ENCODE results near the gene FABP1. TPM values are rescaled to one million over a fixed set of nuclear protein-coding genes. Genes with fewer than 3 reads are reported as not detected.

FABP1 gene
- total RNA-seq, 4 donors from 2014 or later, result 0.88 to 1.8 TPM; not detected in 2

DNA sequence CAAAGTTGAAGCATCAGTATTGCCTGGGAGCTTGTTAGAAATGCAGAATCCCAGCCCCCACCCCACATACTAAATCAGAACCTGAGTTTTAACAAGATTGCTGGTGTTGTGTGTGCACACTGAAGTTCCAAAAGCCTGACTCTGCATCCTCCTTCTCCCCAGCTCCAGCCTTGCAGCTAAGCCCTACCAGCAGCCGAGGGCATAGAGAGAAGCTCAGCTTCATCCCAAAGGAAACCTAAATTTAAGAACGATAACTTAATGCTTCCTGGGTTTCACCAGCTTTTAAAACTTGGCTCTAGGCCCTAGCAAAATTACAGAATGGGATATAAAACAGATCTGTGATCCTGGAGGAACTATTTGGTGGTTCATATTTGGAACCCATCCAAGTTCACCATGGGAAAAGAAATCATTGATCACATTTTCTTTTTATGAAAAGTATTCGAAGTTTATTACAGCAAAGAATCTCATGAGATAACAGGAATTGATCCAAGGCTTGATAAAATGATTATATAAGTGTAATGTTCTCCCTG, 49.2 kb downstream of the FABP1 start:
- TF ChIP-seq POLR2A (IDR thresholded peaks at IDR 0.05), result no peak
- TF ChIP-seq, protein P1, sequence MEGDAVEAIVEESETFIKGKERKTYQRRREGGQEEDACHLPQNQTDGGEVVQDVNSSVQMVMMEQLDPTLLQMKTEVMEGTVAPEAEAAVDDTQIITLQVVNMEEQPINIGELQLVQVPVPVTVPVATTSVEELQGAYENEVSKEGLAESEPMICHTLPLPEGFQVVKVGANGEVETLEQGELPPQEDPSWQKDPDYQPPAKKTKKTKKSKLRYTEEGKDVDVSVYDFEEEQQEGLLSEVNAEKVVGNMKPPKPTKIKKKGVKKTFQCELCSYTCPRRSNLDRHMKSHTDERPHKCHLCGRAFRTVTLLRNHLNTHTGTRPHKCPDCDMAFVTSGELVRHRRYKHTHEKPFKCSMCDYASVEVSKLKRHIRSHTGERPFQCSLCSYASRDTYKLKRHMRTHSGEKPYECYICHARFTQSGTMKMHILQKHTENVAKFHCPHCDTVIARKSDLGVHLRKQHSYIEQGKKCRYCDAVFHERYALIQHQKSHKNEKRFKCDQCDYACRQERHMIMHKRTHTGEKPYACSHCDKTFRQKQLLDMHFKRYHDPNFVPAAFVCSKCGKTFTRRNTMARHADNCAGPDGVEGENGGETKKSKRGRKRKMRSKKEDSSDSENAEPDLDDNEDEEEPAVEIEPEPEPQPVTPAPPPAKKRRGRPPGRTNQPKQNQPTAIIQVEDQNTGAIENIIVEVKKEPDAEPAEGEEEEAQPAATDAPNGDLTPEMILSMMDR (IDR thresholded peaks at IDR 0.05), result no peak
- no peak for DNase-seq
- no peak overlapping the region for H3K27ac ChIP-seq
- no peaks in the 10 kb centered on the region for H3K36me3 ChIP-seq
- H3K4me3 ChIP-seq, result no peak overlapping the region
- intact Hi-C loops (cut with DNase I; ENCODE audit: low total_unique reads), result no loop called here
- H3K9me3 ChIP-seq, result no peaks in the 10 kb centered on the region
- H3K4me1 ChIP-seq, result no peaks in the 10 kb centered on the region
- no peaks in the 10 kb centered on the region for H3K27me3 ChIP-seq

DNA sequence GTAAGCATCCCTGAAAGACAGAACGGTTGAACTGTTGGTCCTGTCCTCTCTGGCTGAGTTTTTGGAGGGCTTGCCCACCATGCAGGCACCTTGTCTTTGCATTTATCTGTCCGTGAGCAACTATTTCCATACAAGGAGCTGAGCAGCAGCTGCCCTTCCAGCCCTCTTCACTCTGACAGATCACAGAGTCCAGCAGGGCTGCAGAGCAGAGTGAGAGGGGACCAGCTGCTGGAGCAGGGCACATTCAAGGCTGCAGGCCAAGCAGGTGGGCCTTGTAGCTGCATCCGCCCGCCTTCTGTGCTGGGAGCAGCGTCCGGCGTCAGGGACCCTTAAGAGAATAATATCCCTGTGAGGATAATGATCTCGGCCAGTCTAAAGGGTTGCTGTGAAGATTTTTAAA, 50.8 kb downstream of the FABP1 start:
- no peaks in the 10 kb centered on the region for H3K36me3 ChIP-seq
- H3K4me3 ChIP-seq, result no peak overlapping the region
- intact Hi-C loops (cut with DNase I; ENCODE audit: low total_unique reads), result no loop called here
- no peak for DNase-seq
- no peaks in the 10 kb centered on the region for H3K27me3 ChIP-seq
- H3K9me3 ChIP-seq, result no peaks in the 10 kb centered on the region
- H3K27ac ChIP-seq, result no peak overlapping the region
- TF ChIP-seq, protein P1 (IDR thresholded peaks at IDR 0.05), result no peak
- no peak for TF ChIP-seq POLR2A (IDR thresholded peaks at IDR 0.05)
- H3K4me1 ChIP-seq, result no peaks in the 10 kb centered on the region

DNA sequence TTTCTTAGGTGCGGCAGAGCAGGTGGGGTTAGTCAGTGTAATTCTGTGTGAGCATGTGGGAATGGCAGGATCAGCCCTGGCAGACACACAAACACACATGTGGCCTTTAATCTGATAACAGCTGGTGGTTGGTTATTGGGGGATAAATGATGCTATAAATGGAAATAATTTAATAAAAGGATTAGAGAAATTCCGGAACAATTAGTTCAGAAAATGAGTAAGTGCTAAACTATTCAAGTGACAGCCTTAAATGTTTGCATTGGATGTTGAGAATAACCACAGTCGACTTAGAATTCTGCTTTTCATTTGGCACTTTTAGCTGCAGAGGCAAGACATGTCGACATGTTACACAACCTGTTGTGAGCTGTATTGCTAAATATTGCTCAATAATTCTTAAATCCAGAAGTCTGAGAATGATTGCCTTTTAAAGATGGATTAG, 53.0 kb downstream of the FABP1 start:
- DNase-seq, result no peak
- Histone ChIP-seq H3K27me3 (no peaks in the 10 kb centered on the region), H3K9me3 (no peaks in the 10 kb centered on the region), H3K27ac (no peak overlapping the region), H3K4me3 (no peak overlapping the region), H3K36me3 (no peaks in the 10 kb centered on the region), H3K4me1 (no peaks in the 10 kb centered on the region)
- TF ChIP-seq, protein P1 (IDR thresholded peaks at IDR 0.05), result no peak
- no peak for TF ChIP-seq POLR2A (IDR thresholded peaks at IDR 0.05)
- intact Hi-C loops (cut with DNase I; ENCODE audit: low total_unique reads), result no loop called here

DNA sequence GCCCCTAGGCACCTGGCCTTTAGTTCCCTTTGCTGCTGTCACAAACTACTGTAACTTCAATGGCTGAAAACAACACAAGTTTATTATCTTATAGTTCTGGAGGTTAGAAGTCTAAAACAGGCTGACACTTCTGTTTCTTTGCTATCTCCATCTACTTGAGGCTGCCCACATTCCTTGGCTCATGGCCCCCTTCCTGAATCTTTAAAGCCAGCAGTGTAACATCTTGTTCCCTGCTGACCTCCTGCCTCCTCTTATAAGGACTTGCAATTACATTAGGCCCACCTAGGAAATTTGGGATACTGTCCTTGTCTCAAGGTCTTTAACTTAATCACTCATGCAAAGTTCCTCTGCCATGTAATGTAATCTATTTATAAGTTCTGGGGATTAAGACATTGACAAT, 53.7 kb downstream of the FABP1 start:
- H3K27me3 ChIP-seq, result no peaks in the 10 kb centered on the region
- H3K4me1 ChIP-seq, result no peaks in the 10 kb centered on the region
- DNase-seq, result no peak
- intact Hi-C loops (cut with DNase I; ENCODE audit: low total_unique reads), result no loop called here
- no peaks in the 10 kb centered on the region for H3K36me3 ChIP-seq
- H3K9me3 ChIP-seq, result no peaks in the 10 kb centered on the region
- no peak for TF ChIP-seq POLR2A (IDR thresholded peaks at IDR 0.05)
- TF ChIP-seq, protein P1 (IDR thresholded peaks at IDR 0.05), result no peak
- H3K4me3 ChIP-seq, result no peak overlapping the region
- no peak overlapping the region for H3K27ac ChIP-seq

Small RNAs within 50 kb of the gene (microRNA-seq; reads per million reads assigned to microRNA genes)
- gene MIR4780 (ENCODE audit: borderline microRNAs expressed, borderline replicate concordance), result not detected

Small RNAs within 50 kb of the gene (small RNA-seq; reads per million reads assigned to genes)
- not detected for gene MIR4780

Other genes starting within 250 kb of the FABP1 start
- gene RNU2-63P, start 111.5 kb downstream of the FABP1 start, total RNA-seq, result not detected
- gene KRCC1, start 72.3 kb downstream of the FABP1 start, total RNA-seq, result 10 to 100 TPM; 19.7 to 62.1 (median 30.1) TPM
- under 1 TPM in 1 of 4 donors, not detected in 3; 0.07 TPM for gene SMYD1, start 60.2 kb downstream of the FABP1 start, total RNA-seq
- gene THNSL2, start 42.3 kb upstream of the FABP1 start, total RNA-seq, result 10 to 100 TPM in 3 of 4 donors, 1 to 10 TPM in 1; 5.0 to 32.1 (median 15.8) TPM

Data from uterus (tissue), 4 donors.